GM18507 (cell line): ENCODE results near the gene FGD6.

Experiments
- DNase-seq: peaks from one replicate; pipeline ENCODE4 v3.0.0; 2011; ENCODE audit warnings: low read depth; ENCODE audit not compliant: insufficient read length; ENCODE audit errors: extremely low spot score
- FAIRE-seq: peaks from 2 replicates; lab custom pipeline; 2011; peaks lifted over from hg19 to GRCh38; lab: Jason Lieb, UNC

FGD6 gene

DNA sequence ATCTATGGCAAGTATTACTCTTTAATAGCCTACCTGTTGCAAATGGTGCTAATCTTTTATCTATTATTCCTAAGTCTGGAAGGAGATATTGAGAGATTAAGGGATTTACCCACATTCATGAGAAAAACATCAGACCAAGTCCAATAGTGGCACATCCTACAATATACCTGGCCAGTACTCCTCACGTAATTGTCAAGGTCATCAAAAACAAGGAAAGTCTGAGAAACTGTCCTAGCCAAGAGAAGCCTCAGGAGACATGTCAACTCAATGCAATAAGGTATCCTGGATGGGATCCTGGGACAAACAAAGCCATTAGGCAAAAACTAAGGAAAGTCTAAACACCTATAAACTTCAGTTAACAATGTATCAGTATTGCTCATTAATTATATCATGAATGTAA lies 156.3 kb downstream of the FGD6 start:
- DNase-seq (no peak), FAIRE-seq (no peak)

GRCh38 chr12:95059984-95060383 lies 157.3 kb downstream of the FGD6 start:
- no peak for FAIRE-seq

GRCh38 chr12:95057424-95057823 lies 159.8 kb downstream of the FGD6 start:
- FAIRE-seq: no peak
- no peak for DNase-seq

More at GRCh38 chr12:95059984-95060383, 157.3 kb downstream of the FGD6 start:
- no peak for DNase-seq

GRCh38 chr12:95055057-95055456 lies 162.2 kb downstream of the FGD6 start:
- FAIRE-seq: no peak
- no peak for DNase-seq

- FAIRE-seq (no peak), DNase-seq (no peak)
Measured at GRCh38 chr12:95054206-95054605, 163.1 kb downstream of the FGD6 start.

- no peak for DNase-seq
- FAIRE-seq: no peak
Measured at GRCh38 chr12:95051241-95051640, 166.0 kb downstream of the FGD6 start.

DNA sequence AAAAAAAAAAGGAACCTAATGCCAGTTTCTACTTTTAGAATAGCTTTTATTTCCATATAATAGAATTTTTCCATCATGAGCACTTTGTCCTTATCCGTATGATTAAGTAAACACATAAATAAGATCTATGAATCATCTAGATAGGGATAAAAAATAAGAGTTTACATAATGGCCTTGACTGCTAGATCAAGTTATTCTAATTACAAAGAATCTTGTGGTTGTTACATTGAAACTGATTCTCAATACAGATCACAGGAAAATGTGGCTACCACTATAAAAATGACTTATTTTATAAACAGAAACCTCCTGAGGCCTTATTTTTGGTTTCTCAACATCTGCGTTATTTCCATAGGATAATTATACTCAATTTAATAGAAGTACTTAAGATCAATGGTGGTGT lies 179.4 kb downstream of the FGD6 start:
- FAIRE-seq (no peak), DNase-seq (no peak)

DNA sequence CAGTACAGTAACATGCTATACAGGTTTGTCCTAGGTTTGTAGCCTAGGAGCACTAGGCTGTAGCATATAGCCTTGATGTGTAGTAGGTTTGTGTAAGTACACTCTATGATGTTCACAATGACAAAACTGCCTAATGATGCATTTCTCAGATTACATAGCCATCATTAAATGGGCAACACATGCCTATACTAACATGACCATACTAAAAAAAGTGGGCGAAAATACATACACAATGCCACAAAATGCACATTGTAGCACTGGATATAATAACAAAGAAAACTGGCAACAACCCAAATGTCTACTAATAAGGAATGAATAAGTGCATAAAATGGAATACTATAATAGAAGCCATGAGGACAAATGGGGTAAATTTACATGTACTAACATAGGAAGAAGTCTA lies 182.5 kb downstream of the FGD6 start:
- no peak for FAIRE-seq

More for the DNA sequence above, 182.5 kb downstream of the FGD6 start:
- no peak for DNase-seq
